GM21737 (cell line): ENCODE results near the gene C19orf47.

Source experiments
- ATAC-seq: cut with Tn5 transposase; IDR thresholded peaks from one replicate; pipeline ENCODE4 v1.9.1; 2021; ENCODE audit warnings: mild to moderate bottlenecking, moderate library complexity; ENCODE audit not compliant: unreplicated experiment

The C19orf47 gene, protein sequence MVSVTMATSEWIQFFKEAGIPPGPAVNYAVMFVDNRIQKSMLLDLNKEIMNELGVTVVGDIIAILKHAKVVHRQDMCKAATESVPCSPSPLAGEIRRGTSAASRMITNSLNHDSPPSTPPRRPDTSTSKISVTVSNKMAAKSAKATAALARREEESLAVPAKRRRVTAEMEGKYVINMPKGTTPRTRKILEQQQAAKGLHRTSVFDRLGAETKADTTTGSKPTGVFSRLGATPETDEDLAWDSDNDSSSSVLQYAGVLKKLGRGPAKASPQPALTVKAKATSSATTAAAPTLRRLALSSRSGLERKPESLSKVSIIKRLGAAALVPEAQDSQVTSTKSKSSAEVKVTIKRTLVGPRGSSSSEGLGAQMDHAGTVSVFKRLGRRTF

DNA sequence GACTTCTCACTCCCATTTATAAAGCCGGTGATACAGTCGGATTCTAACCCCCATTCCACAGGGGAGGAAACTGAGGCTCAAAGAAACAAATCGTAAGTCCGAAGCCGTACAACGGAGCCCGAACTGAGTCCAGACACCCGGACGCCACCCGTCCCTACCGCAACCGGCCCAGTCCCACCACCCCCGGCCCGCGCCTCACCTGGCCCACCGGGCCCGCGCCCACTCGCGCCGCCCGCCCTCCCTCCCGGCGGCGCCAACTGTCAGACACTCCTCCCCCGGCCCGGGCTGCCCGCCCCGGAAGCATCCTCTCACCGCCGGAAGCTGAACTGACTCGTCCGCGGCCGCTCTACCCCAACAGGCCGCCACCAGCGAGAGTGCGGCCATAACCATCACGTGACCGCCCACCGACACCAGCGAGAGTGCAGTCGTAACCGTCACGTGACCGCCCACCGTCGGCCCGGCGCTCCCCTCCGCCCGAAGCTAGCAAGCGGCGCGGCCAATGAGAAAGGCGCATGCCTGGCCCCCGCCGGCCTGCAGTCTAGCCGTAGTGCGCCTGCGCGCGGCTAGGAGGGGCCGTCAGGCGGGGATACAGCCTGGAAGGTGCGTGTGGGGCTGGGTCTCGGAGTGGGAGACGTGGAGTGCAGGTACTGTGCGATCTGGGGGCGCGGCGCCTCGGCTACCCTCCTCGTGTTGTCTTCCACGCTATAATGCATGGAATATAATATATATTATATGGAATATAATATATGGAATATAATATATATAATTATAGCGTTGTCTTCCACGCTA is at the start of gene C19orf47, which contains the start of gene PLD3:
Gene C19orf47 (minus strand): TSS at position 273 of the 789 bp plus-strand sequence. CDS start 6,540 bp downstream, outside the sequence.
Gene PLD3 (plus strand): TSS at position 571 of the 789 bp plus-strand sequence. CDS start 17,789 bp downstream, outside the sequence.
- peak; percentile 92 for ATAC-seq

DNA sequence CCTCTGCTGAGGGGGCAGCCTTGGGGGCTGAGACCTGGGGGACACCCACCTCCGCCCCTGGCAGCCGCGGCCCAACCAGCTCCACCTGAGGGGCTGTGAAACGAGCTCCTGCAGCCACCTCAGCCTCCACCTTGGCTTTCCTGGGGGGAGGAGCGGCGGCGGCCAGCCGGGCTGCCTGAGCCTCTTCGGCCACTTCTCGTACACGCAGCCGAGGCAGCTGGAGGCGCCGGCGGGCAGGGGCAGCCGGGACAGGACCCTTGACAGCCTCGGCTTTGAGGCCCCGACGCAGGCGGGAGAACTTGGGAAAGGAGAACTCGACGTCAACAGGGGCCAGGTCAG is 49.3 kb upstream of the C19orf47 start:
- no peak for ATAC-seq

DNA sequence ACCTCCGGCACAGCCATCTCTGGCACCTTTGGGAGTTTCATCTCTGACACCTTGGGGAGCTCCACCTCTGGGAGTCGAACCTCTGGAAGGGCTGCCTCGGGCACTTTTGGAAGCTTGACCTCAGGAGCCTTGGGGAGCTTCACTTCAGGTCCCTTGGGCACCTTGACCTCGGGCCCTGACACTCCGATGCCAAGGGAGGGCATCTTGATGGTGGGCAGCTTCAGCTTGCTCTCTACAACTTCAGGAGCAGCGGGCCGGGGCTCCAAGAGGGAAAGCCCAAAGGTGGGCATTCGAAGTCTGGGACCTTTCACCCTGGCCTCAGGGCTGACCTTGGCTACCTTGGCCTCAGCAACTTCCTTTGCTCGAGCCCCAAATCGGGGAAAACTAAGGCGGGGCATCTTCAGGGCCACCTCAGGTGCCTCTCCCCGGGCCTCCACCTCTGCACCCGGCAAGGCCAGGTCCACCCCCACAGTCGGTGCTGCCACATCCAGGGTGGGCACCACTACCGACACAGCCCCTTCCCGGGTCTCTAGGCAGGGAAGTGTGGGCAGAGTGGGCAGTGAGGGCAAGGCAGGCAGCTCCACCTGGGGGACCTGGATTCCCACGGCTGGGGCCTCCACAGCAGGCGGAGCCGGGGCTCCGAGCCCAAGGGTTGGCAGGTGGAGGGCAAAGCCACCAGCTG is 48.8 kb upstream of the C19orf47 start:
- ATAC-seq = no peak

DNA sequence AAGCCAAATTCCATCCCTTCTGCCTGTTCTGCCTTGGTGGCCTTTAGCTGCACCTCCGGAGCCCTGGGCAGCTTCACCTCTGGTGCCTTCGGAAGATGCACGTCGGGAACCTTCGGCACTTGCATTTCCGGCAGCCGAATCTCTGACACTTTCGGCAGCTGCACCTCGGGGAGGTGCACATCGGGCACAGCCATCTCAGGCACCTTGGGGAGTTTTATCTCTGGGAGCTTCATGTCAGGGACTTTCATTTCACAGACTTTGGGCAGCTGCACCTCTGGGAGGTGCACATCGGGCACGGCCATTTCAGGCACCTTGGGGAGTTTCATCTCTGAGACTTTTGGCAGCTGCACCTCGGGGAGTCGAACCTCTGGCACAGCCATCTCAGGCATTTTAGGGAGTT is 47.8 kb upstream of the C19orf47 start:
- no peak for ATAC-seq

DNA sequence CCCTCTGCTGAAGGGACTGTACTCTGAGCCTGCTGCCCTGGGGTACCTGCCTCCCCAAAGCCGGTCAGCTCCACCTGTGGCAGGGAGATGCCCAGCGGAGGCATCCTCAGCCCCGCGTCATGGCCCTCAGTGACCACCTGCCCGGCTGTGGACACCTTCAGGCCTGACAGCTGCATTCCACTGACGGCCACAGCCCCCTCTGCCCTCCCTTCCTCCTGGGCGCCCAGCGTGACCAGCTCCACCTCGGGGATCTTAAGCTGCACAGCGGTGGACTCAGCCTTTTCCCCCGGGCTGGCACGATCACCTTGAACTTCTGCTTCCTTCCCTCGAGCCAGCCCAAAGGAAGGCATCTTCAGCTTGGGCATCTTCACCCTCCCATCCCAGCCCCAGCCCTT is 46.6 kb upstream of the C19orf47 start:
- ATAC-seq = no peak

DNA sequence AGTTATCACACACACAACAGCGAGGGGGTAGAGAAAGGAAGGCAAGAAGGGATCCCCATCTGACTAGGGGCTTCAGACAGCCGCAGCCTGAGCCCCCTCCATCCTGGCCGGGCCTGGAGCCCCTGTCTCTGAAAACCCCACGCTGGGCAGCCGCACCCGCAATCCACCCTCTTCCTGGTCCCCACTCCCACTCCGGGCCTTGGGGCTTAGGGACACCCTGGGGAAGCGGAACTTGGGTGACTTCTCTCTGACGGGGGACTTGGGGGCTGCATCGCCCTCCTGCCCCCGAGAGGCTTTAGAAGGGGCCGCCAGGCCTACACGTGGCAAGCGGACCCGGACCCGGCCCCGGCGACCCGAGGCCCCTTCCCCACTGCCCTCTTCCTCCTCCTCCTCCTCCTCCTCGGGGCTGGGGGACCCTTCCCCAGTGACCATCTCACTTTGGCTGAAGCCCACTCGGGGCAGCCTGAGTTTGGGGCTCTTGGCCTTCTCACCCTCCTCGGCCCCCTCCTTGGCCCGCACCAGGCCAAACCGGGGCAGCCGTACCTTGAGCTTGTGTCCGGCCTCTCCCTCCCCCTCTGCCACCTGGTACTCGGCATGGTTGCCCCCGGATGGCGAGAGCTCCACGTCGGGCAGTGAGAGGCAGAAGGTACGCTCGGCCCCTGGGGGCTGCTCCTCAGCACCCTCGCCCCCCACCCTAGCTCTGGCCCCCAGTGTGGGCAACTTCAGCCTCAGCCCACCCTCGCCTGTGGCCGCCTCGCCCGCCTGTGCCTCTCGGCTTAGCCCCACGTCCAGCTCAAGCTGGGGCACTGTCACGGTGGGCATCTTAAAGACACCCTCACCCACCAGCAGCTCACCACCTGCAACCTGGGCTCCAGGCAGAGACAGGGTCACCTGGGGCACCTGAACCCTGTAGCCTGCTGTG is 46.0 kb upstream of the C19orf47 start:
- no peak for ATAC-seq

DNA sequence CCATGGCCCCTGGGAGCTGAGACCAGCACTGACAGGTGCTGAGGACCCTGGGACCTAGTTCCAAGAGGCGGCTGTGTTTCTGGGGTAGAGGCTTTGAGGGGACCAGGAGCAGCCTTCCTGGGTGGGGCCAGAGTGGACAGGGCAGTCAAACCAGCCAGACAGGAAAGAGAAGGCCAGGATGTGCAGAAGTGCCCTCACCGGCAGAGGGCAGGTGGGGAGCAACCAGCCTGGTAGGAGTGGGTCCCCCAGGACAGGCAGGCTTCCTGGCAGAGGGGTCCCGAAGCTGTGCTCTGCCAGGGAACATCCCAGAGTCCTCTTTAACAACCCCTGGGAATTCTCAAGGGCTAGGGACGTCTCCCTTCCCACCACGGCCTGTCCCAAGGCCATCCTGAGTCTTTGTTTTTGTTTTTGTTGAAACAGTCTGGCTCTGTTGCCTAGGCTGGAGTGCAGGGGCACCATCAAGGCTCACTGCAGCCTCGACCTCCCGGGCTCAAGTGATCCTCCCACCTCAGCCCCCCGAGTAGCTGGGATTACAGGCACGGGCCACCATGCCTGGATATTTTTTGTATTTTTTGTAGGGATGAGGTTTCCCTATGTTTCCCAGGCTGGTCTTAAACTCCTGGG is 44.8 kb upstream of the C19orf47 start:
- no peak for ATAC-seq

DNA sequence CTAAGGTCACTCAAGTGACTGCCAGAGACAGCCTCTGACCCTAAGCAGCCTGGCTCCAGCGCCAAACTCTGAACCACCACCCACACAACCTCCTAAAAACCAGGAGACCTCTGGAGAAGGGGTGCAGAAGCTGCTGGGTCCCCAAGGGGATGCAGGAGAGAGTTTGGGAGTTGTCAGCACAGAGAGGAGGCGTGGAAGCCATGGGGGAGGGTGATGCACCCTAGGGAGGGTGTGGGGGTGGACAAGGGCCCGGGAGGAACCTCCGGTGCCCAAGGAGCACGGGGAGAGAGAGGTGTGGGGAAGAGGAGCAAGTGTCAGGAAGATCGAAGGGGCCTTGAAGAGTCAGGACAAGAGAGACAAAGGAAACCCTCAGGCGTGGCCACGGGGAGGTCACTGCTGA is 43.9 kb upstream of the C19orf47 start:
- no peak for ATAC-seq

DNA sequence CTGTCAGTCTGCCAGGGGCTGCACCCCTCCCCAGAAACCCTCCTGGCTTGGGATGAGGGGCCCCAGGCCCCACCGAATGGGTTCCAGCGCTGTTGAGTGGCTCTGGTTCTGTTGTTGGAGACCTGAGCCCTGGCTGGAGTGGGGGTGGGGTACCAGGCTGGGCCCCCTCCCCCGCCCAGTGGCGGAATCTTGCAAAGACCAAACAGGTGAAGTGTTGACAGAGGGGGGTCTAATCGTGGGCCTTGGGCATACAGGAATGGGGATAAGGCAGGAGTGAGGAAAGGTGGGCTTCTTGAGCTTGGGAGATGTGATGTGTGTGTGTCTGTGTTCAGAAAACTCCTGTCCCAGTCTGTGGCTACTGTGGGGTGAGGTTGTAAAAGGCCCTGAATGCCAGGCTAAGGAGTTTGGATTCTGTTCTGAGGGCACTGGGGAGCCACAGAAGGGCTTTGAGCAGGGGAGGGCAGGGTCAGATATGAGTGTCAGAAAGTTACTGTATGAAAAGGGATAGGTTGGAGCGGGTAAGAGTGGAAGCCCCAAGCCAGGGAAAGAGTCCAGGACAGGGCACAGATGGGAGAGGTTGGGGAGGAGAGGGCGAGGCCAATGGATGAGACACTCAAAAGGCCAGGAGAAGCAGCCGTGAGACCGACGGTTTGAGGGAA is 42.0 kb upstream of the C19orf47 start, which contains the start of gene HIPK4:
Gene HIPK4 (minus strand): TSS at position 98 of the 659 bp plus-strand sequence. CDS start 279 bp downstream, outside the sequence.
- ATAC-seq = no peak

DNA sequence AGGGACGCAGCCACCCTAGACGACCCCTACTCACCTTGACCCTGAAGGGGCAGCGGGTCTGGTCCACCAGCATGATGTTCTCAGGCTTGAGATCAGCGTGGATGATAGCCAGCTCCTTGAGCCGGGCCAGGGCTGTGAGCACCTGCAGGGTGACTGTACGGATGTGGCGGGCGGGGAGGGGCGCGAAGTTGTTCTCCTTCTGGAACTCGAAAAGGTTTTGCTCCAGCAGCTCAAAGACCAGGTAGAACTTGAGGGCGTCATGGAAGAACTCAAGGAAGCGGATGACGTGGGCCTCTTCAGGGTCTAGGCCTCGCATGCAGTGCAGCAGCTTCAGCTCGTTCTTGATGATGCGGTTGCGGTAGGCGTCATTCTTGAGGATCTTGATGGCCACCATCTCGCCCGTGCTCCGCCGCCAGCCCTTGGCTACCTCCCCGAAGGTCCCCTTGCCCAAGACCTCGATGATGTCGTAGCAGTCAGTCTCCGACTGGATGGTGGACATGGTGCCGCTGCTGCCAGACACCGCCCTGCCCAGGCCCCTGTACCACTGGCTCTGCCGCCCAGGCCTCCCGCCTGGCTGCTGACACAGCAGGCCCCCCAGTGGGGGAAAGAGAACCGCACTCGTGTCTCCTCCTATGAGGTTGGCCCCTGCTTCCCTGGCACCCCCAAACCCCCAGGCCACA is 41.3 kb upstream of the C19orf47 start:
- ATAC-seq = no peak

DNA sequence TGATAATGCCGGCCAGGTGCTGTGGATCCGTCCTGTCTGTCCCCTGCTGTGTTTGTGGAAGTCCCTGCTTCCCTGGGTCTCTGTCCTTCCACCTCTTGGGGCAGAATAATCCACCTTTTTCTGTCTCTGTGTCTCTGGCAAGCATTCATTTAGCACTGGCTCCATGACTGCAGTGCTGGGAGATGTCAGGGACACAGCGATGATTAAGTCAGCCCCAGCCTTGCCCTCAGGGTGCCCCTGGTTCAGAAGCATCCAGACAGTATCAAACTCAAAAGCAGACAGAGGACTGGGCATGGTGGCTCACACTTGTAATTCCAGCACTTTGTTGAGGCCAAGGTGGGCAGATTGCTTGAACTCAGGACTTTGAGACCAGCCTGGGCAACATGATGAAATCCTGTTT is 40.3 kb upstream of the C19orf47 start:
- ATAC-seq = no peak

DNA sequence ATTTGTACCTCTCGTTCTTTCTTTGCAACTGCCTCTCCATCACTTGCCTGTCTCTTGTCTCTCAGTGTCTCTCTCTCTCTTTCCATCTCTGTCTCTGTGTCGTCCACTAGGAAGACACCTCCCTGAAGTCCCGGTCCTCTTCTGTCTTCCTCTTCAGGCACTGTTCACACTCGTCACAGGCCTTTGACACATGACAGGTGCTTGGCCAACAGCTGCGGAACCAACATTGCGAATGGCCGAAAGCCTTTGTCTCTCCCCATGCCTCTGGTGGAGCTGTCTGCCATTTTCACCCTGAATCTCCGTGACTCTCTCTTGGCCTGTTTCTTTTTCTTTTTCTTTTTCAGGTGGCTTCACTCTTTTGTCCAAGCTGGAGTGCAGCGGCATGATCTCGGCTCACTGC is 39.0 kb upstream of the C19orf47 start:
- no peak for ATAC-seq

DNA sequence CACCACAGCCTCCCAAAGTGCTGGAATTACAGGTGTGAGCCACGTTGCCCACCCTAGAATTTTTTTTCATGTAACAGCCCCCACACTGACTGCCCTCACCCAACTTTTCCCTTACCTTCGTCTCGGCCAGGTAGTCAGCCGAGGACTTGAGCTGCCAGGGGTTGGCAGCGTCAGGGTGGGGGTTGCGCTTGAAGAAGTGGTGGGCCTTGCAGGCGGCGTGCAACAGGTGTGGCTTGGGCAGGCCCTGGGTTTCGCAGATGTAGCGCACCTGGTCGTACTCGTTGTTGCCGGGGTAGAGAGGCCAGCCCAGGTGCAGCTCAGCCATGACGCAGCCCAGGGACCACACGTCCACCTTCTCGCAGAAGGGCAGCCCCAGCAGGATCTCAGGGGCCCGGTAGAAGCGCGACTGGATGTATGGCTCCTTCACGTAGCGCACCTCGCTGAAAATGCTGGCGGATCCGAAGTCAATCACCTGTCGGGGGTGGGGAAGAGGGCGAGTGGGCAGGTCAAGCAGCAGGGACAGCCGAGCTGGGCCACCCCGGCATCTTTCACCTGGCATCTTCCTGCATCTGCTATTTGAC is 35.6 kb upstream of the C19orf47 start:
- no peak for ATAC-seq

DNA sequence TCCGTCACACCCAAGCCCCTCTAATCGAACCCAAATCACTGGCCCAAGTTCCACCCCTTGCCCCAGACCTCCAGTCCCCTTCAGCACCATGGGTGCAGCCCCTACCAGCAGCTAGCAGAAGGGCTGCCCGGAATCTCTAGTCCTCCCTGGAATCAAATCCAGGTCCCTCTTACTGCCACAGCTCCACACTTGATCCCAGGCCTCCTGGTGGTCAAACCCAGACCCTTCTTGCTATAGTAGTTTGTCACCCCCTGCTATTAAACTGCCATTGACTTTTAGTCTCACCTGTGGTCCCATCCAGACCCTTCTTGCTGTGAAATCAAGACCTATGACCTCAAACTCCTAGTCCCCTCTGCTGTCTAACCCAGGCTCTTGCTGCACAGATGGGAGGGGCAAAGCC is 33.1 kb upstream of the C19orf47 start:
- ATAC-seq = no peak

DNA sequence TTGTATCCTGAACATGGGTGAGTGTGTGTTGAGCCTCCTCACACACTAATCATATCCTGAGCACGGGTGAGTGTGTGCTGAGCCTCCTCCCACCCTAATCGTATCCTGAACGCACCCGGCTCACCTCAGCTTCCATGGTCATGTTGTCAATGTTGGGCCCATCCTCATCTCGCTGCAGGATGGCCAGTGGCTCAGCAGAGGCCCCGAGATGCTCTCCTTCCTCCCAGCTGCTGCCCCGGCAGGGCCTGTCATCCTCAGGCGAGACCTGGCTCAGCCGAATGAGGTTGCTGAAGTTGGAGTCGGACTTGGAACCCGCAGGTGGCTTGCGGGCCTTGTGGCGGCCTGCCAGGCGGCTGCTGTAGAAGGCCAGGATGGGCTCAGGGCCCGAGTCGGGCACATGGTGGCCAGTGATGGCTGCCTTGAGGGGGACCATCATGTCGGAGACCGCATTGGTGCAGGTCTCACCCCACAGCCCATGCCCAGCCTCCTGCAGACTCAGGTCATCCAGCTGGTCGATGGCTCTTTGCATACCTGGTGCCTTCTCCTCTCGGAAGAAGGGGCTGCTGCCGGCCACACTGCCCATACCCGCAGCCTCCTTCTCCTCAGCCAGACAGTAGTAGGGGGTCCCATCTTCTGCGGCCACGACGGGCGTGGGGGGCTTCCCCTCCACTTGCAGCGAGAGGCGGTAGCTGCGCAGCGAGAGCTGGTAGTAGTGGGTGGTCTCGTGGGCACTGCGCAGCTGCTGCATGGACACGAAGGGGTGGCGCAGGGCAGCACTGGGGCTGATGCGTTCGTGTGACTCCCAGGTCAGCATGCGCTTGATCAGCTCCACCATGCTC is 32.2 kb upstream of the C19orf47 start:
- ATAC-seq = no peak

DNA sequence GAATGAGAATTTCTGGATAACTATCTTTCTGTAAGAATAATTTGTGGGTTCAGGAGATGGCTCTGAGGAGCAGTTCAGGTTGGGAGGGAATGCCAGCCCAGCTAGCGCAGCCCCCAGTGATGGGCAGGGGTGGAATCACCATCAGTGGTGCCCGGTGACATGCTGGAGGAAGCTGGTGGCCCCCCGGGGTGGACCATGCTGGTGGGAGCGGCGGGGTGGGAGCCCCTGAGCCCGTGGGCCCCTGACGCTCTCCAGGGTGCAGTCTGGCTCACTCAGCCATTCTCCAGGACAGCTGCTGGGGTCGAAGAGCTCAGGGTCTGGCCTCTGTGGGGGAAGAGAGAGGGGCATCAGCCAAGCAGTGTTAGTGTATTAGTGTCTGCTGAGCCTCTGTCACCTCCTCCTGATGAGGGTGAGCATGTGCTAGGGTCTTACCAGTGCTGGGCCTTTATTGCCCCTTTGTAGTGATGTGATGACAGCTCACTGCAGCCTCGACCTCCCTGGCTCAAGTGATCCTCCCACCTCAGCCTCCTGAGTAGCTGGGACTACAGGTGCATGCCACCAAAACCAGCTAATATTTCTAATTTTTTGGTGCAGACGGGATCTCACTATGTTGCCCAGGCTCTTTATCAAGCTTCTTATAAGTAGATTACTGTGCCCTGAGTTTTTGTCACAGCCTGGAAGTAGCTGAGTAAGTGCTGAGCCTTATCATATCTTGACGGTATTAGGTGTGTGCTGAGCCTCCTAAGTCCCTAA is 31.4 kb upstream of the C19orf47 start:
- ATAC-seq = no peak

DNA sequence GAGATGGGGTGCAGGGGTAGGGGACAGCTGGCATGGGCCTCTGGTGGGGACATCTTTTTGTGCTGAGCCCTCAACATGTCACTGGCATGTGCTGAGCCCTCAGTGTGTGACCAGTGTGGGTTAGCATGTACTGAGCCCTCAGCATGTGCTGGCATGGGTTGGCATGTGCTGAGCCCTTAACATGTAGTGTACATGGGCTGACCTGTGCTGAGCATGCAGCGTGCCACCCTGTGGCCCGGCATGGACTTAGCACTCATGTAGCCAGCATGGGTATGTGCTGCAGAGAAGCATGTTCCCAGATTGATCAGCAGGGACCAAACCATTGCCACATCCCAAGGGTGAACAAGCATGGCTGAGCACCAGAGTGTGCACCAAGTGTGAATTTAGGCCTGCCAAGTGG is 30.3 kb upstream of the C19orf47 start:
- no peak for ATAC-seq
